HCT116 (cell line): Measurements from ENCODE around the gene RUNX1. TPM values are rescaled to one million over a fixed set of nuclear protein-coding genes. Genes with fewer than 3 reads are reported as not detected.

Experiments
- ATAC-seq: fragments of 200-7000 bp; cut with Tn5 transposase; 2 replicates; pipeline ENCODE4 v1.9.1; 2020; ENCODE audit warnings: mild to moderate bottlenecking, moderate library complexity
- BruUV-seq: library from RNA; stranded (reverse); fragments of 400-500 nt; replicated peaks from 2 replicates; lab custom pipeline; 2021; lab: Mats Ljungman, UMichigan
- CTCF ChIA-PET: fragments of 300-600 bp; sonication (Branson Sonifier 250); formaldehyde crosslinking; loops from one replicate; lab custom pipeline; 2021; ENCODE audit warnings: antibody characterized with exemption; lab: Charles Lee
- POLR2A ChIA-PET: fragments of 300-600, 350-600 bp; sonication (Branson Sonifier 250); formaldehyde crosslinking; loops from one replicate; lab custom pipeline; 2021; ENCODE audit warnings: antibody characterized with exemption; lab: Charles Lee
- RAD21 ChIA-PET, 2 experiments: fragments of 300-600 bp; sonication (Branson Sonifier 250); formaldehyde crosslinking; loops; one replicate each; lab custom pipeline; 2023; ENCODE audit warnings: low total read pairs in 2 of 2; ENCODE audit not compliant: uncharacterized antibody in 2 of 2, unreplicated experiment in 2 of 2, low non-redundant PET in 1 of 2; lab: Charles Lee
- DNase-seq: peaks from one replicate; pipeline ENCODE4 v3.0.0-alpha.2; 2010; ENCODE audit warnings: low read depth, low spot score
- H2AFZ ChIP-seq: fragments of 200-600 bp; shearing (Covaris generic), sonication (generic); 2 replicates; pipeline ENCODE4 v1.6.1; 2017; ENCODE audit warnings: low read depth, mixed run types, mixed read lengths, antibody characterized with exemption, low read length; ENCODE audit not compliant: poor library complexity, severe bottlenecking
- H3K27ac ChIP-seq: 2 replicates; pipeline ENCODE4 v1.5.1; 2012; ENCODE audit warnings: low read depth, low read length
- H3K27me3 ChIP-seq: fragments of 200-600 bp; sonication (generic); 2 replicates; pipeline ENCODE4 v1.6.1; 2016; ENCODE audit warnings: mixed run types, low read length, mixed read lengths; ENCODE audit not compliant: insufficient read depth
- H3K36me3 ChIP-seq, 2 experiments: fragments of 200-500 bp in 1 of 2; fragments of 200-600 bp in 1 of 2; sonication (Bioruptor generic) in 1 of 2; sonication (generic) in 1 of 2; 2 replicates each; pipeline versions ENCODE4 v1.5.1 to v1.6.1; 2014 to 2016; ENCODE audit warnings: low read length in 2 of 2, inconsistent platforms in 1 of 2, mixed read lengths in 1 of 2, mixed run types in 1 of 2; ENCODE audit not compliant: insufficient read depth in 2 of 2, control insufficient read depth in 1 of 2
- H3K4me1 ChIP-seq, 2 experiments: fragments of 200-600 bp in 1 of 2; sonication (generic) in 1 of 2; 2 replicates each; pipeline versions ENCODE4 v1.5.1 to v1.6.1; 2012 to 2017; ENCODE audit warnings: low read length in 2 of 2, inconsistent platforms in 1 of 2, mild to moderate bottlenecking in 1 of 2, mixed read lengths in 1 of 2, mixed run types in 1 of 2, moderate library complexity in 1 of 2; ENCODE audit not compliant: insufficient read depth in 2 of 2, control insufficient read depth in 1 of 2
- H3K4me2 ChIP-seq: fragments of 200-600 bp; sonication (generic); 2 replicates; pipeline ENCODE4 v1.6.1; 2017; ENCODE audit warnings: mixed run types, low read length, mixed read lengths
- H3K4me3 ChIP-seq, 2 experiments: fragments of 200-600 bp in 1 of 2; sonication (generic) in 1 of 2; replicated peaks in 1 of 2; 2 replicates each; pipeline ENCODE4 v1.5.1; 2011 to 2016; ENCODE audit warnings: low read length in 2 of 2, control low read depth in 1 of 2, low read depth in 1 of 2, mild to moderate bottlenecking in 1 of 2, mixed read lengths in 1 of 2, mixed run types in 1 of 2
- H3K79me2 ChIP-seq: fragments of 200-600 bp; sonication (generic); 2 replicates; pipeline ENCODE4 v1.6.1; 2017; ENCODE audit warnings: mild to moderate bottlenecking, mixed run types, low read length, moderate library complexity, mixed read lengths; ENCODE audit not compliant: insufficient read depth
- H3K9ac ChIP-seq: fragments of 200-600 bp; sonication (generic); 2 replicates; pipeline ENCODE4 v1.6.1; 2016; ENCODE audit warnings: low read length, mixed read lengths
- H3K9me2 ChIP-seq: fragments of 200-600 bp; sonication (generic), shearing (Covaris generic); 2 replicates; pipeline ENCODE4 v1.6.1; 2017; ENCODE audit warnings: mixed run types, mild to moderate bottlenecking, moderate library complexity; ENCODE audit not compliant: insufficient read depth
- H3K9me3 ChIP-seq, 2 experiments: fragments of 200-500 bp in 1 of 2; fragments of 200-600 bp in 1 of 2; sonication (Bioruptor generic) in 1 of 2; sonication (generic) in 1 of 2; 2 replicates each; pipeline ENCODE4 v1.6.1; 2014 to 2017; ENCODE audit warnings: low read length in 2 of 2, mixed read lengths in 2 of 2, inconsistent platforms in 1 of 2, low read depth in 1 of 2, mild to moderate bottlenecking in 1 of 2, mixed run types in 1 of 2, moderate library complexity in 1 of 2; ENCODE audit not compliant: control insufficient read depth in 1 of 2, insufficient read depth in 1 of 2
- H4K20me1 ChIP-seq: fragments of 200-600 bp; sonication (generic), shearing (Covaris generic); 2 replicates; pipeline ENCODE4 v1.6.1; 2017; ENCODE audit warnings: mixed run types, mild to moderate bottlenecking, moderate library complexity; ENCODE audit not compliant: insufficient read depth
- CEBPB ChIP-seq: IDR thresholded peaks from 2 replicates; pipeline ENCODE4 v1.6.1; 2012; ENCODE audit warnings: low read depth
- FOSL1 ChIP-seq: IDR thresholded peaks from 2 replicates; pipeline ENCODE4 v1.6.1; 2012; ENCODE audit warnings: low read depth
- JUND ChIP-seq: IDR thresholded peaks from 2 replicates; pipeline ENCODE4 v1.6.1; 2012
- POLR2AphosphoS5 ChIP-seq: IDR thresholded peaks from 2 replicates; pipeline ENCODE4 v1.6.1; 2011; ENCODE audit warnings: mild to moderate bottlenecking, low read depth, low read length, moderate library complexity
- SIN3A ChIP-seq: IDR thresholded peaks from 2 replicates; pipeline ENCODE4 v1.6.1; 2012; ENCODE audit warnings: low read depth
- intact Hi-C: fragments of 100-400 bp; cut with micrococcal nuclease; formaldehyde crosslinking; loops from 2 replicates; pipeline ENCODE4 v1.10.0; 2022
- total RNA-seq: library from RNA; stranded (reverse); gene quantifications from one replicate; pipeline ENCODE4 v1.2.1, GENCODE V29; 2021; ENCODE audit not compliant: unreplicated experiment
- TF ChIP-seq, protein P1 (sequence below): IDR thresholded peaks from 2 replicates; pipeline ENCODE4 v1.6.1; 2012

Gene RUNX1
- total RNA-seq, 1 experiment from 2014 or later = 33.5 TPM

DNA sequence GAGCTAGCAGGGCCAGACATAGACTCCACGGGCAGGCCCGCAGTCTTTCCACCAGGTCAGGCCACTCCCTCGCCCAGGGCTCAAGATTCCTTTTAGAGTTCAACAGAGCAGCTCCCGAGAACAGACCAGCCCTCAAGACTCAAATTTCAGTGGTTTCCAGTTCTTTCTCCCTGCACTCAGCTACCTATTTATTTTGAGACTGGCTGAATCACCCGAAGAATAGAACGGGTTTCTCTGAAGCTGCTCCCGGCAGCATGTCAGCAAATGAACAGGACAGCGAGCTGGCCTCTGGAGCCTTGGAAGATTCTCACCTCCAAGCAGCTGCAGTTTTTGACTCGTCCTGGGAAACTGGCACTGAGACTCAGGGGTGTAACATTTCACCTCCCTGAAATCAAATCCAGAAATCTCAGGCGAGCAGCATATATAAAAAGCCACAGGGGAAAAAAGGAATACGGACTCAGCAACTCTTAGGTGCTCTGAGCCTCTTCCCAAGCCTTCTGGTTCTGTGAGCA lies 202.4 kb downstream of the RUNX1 start:
- Histone ChIP-seq H4K20me1 (no peaks in the 10 kb centered on the region), H3K9me2 (no peaks in the 10 kb centered on the region), H3K4me2 (peak overlapping the region; percentile 80), H3K36me3 (peaks cover 3 to 23% of the 10 kb centered on the region in 2 experiments; a peak in 2 of 4 replicates), H2AFZ (no peak overlapping the region), H3K27ac (peak overlapping the region; percentile 65), H3K4me3 (peak overlapping the region; percentile 15 to 33), H3K79me2 (peaks cover 37% of the 10 kb centered on the region), H3K27me3 (no peaks in the 10 kb centered on the region), H3K4me1 (peaks cover 57 to 60% of the 10 kb centered on the region in 2 experiments), H3K9ac (peak overlapping the region; percentile 57), H3K9me3 (no peaks in the 10 kb centered on the region)
- TF ChIP-seq, protein P1, sequence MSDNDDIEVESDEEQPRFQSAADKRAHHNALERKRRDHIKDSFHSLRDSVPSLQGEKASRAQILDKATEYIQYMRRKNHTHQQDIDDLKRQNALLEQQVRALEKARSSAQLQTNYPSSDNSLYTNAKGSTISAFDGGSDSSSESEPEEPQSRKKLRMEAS = peak; percentile 38; the same call in 1 of the 2 replicates
- TF ChIP-seq SIN3A = no peak
- TF ChIP-seq CEBPB = no peak
- no peak for TF ChIP-seq JUND
- TF ChIP-seq FOSL1 = peak; percentile 20; the same call in 1 of the 2 replicates
- intact Hi-C loops = loop anchor here (1.0 kb wide), 1 partner anchor 101 kb away; no protein-coding TSS in a partner anchor
- CTCF ChIA-PET = interaction anchor here (1.0 to 2.5 kb wide), 2 partner anchors 10 to 101 kb away, joined by 5 to 11 read pairs; no protein-coding TSS in a partner anchor
- RAD21 ChIA-PET = interaction anchor here (0.7 to 2.0 kb wide), 6 partner anchors 10 to 193 kb away, joined by 3 to 10 read pairs (median 6); no protein-coding TSS in a partner anchor
- ATAC-seq (peak; percentile 85), DNase-seq (peak; percentile 61)
- POLR2A ChIA-PET = interaction anchor here (0.7 to 2.1 kb wide), 3 partner anchors 10 to 42 kb away, joined by 3 to 14 read pairs (median 3); no protein-coding TSS in a partner anchor
- no TSS peak for BruUV-seq

GRCh38 chr21:34845521-34846451 lies 203.3 kb downstream of the RUNX1 start:
- no TSS peak for BruUV-seq
- H3K27ac ChIP-seq = peak overlapping the region; percentile 65
- H3K79me2 ChIP-seq = peaks cover 28% of the 10 kb centered on the region
- H3K4me2 ChIP-seq = peak overlapping the region; percentile 80
- POLR2A ChIA-PET = interaction anchor here (0.7 to 2.1 kb wide), 5 partner anchors 9 to 783 kb away, joined by 3 to 14 read pairs (median 3); no protein-coding TSS in a partner anchor
- H3K27me3 ChIP-seq = no peaks in the 10 kb centered on the region
- H3K9ac ChIP-seq = peak overlapping the region; percentile 57
- H4K20me1 ChIP-seq = no peaks in the 10 kb centered on the region
- no peak overlapping the region for H2AFZ ChIP-seq
- TF ChIP-seq JUND (no peak), POLR2AphosphoS5 (0 out of 2 replicates have a peak, but pooled peaks have one; percentile 38)
- H3K9me2 ChIP-seq = no peaks in the 10 kb centered on the region
- RAD21 ChIA-PET = interaction anchor here (0.7 to 2.0 kb wide), 12 partner anchors 9 to 192 kb away, joined by 3 to 10 read pairs (median 4); no protein-coding TSS in a partner anchor
- CTCF ChIA-PET = interaction anchor here (1.0 to 2.5 kb wide), 4 partner anchors 9 to 153 kb away, joined by 4 to 11 read pairs (median 6); no protein-coding TSS in a partner anchor
- H3K36me3 ChIP-seq = peaks cover 0 to 17% of the 10 kb centered on the region in 2 experiments; a peak in 1 of 4 replicates
- DNase-seq (peak; percentile 75), ATAC-seq (peak; percentile 77)
- peaks cover 57 to 60% of the 10 kb centered on the region in 2 experiments for H3K4me1 ChIP-seq
- intact Hi-C loops = loop anchor here (1.0 kb wide), 1 partner anchor 100 kb away; no protein-coding TSS in a partner anchor
- H3K9me3 ChIP-seq = no peaks in the 10 kb centered on the region
- peak overlapping the region in 1 of 2 experiments; percentile 33; a peak in 3 of 4 replicates for H3K4me3 ChIP-seq
